ENCODE measurements around the gene OGT.
"Not testable (repeated sequence)": the region's sequence is repeated elsewhere in the genome, so short reads cannot be mapped to it uniquely, and the experiment has no call there.

Gene OGT

DNA sequence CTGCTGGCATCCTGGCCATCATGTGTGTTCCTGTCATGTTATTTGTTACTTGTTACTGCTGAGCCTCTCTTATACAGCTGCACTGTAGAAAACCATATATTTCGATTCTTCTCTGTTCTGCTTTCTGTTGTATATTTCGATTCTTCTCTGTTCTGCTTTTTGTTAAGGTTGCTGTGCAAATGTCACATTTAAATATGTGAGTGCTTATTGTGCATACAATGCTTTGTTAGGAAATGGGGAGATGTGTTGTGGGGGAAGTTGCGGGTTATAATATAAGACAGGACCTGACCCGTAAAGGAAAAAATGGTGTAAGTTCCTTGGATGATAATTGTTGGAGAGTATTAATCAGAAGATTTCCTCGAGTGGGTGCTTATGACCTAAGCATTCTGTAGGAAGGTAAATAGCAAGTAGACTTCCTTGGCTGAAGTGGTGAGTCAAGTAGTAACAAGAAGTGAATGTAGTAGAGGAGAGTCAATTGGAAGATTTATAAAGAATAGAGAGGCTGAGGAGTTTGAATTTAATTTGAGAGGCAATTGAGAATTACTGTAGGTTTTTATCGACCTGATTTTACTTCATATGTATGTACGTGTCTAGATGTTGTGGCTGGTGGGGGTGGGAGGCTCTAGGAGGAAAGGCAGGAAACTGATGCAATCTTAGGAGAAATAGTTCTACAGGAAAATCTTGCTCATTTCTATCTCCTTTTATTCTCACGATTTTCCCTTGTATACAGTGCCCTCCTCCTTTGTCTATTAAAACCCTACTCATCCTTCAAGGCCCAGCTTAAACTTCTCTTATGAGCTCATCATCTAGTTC, 8.5 kb downstream of the OGT start:
- DNase-seq = no peak

- no peak for DNase-seq
These were observed 9.5 kb downstream of the OGT start for GRCh38 chrX:71542411-71542810.

DNA sequence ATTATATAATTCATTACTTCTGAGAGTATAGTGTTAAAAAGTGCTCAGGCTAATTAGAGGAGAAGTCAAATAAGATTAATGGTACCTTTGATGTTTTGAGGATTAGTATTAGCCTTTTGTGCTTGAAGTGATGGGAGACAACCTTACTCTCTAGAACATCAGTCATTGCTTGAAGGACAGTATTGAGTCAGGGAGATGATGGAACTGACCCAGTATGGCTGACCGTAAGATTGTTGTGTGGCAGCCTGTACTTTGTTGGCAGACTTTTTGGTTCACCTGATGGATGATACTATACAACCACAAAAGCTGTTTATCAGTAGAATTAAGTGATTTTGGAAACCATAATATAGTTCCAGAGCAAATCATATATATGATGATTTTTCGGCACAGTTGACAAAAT, 9.9 kb downstream of the OGT start:
- no peak for DNase-seq

DNA sequence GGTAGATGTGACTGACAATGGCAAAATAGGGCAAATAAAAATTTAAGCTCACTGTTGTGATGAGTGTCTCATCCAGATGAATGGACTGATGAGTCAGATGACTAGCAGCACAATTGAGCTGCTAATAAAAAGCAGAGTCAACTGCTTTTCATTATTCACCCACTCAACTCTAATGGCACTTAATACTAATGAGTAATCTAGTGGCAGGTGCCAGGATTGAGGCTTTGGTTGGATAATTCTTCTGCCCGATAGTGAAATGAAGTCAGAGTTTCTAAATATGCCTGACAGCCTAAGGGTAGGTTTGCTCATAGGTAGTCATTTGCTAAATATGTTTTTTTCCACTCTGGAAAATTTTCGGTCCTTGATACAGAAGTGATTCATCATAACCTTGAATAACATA, 10.4 kb downstream of the OGT start:
- DNase-seq = no peak

DNA sequence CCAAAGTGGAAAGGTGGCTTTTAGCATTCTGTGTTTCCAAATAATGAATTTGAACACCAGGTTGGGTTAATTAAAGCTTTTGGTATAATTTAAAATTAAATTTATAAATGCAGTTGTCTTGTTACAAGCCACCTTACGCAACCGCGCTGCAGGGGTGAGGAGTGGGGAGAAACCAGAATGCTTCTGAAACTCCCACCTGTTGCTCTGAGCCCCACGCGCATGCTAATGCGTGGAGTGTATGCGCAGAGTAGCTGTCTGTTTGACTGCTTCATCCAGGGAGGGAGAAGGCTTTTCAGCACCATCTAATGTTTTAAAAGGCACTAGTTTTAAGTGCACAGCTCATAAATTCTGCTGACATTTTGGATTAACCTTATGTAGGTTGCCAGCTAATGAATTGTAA, 12.5 kb downstream of the OGT start:
- DNase-seq = no peak

- DNase-seq = no peak
These were observed 14.0 kb downstream of the OGT start for GRCh38 chrX:71546879-71547278.

DNA sequence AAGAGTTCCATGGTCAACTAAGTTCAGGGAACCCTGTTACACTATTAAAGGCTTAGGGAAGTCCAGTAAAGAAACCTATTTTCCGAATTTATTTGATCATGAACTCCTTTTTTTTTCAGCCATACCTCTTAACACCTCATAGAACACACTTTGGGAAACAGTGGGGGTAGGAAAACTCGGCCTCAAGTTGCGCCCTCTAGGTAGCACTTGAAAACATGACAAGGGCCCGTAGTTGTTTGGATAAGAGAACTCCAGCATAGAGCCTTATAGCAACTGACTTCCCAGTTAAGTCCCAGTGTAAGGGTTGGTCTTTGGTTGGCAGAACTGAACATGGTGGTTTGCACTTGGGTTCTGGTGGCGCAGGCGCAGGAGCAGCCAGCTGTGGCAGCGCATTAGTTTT, 14.4 kb downstream of the OGT start:
- DNase-seq = no peak

DNA sequence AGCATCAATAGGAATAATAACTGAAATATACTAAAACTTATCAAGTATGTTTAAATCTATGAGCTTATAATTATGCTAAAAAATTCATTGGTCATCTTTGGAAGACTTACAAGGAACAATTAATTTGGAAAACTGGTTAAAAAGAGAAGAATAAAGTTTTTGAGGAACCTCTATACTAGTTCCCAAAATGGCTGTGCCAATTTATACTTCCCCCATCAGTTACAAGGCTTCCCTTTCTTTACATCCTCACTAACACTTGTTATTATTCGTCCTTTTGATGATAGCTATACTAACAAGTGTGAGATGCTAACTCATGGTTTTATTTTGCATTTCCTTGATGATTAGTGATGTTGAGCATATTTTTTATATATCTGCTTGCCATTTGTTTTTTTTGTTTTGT, 17.1 kb downstream of the OGT start:
- DNase-seq = no peak

DNA sequence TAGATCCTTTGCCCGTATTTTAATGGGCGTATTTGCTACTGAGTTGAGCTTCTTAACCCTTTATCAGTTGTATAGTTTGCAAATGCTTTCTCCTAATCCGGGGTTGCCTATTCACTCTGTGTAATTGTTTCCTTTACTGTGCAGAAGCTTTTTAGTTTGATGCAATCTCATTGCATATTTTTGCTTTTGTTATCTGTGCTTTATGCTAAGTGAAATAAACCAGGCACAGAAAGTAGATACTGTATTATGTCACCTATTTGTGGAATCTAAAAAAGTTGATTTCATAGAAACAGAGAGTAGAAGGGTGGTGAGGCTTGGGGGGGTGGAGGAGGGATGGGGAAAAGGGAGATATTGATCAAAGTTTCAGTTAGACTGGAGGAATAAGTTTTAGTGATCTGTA, 17.7 kb downstream of the OGT start:
- no peak for DNase-seq

- DNase-seq = no peak
These were observed 23.1 kb downstream of the OGT start for GRCh38 chrX:71556036-71556435.

DNA sequence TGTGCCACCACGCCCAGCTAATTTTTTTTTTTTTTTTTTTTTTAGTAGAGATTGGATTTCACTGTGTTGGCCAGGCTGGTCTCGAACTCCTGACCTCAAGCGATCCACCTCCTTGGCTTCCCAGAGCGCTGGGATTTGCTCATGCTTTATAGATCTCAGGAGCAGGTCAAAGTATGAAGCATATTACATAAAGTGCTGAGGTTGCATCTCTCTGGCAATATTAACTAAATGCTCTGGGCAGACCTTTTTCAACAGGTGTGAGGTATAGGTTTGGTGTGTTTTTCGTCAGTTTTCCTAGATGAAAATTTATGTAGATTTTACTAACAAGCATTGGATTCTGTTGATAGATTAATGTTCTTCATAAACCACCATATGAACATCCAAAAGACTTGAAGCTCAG, 26.0 kb downstream of the OGT start:
- DNase-seq = no peak

DNA sequence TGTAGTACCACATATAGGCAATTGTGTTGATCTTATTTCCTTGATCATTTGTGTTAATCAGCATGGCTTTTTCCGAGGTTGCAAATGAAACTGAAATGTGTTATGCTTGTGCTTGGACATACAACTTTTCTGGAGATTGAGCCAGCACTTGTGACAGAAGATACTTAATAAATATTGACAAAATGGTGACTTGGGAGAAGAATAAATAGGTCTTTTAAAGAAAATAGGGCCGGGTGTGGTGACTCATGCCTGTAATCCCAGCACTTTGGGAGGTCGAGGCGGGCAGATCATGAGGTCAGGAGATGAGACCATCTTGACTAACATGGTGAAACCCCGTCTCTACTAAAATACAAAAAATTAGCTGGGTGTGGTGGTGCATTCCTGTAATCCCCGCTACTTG, 26.9 kb downstream of the OGT start:
- not testable (repeated sequence) for DNase-seq

- no peak for DNase-seq
These were observed 31.0 kb downstream of the OGT start for GRCh38 chrX:71563921-71564320.

DNA sequence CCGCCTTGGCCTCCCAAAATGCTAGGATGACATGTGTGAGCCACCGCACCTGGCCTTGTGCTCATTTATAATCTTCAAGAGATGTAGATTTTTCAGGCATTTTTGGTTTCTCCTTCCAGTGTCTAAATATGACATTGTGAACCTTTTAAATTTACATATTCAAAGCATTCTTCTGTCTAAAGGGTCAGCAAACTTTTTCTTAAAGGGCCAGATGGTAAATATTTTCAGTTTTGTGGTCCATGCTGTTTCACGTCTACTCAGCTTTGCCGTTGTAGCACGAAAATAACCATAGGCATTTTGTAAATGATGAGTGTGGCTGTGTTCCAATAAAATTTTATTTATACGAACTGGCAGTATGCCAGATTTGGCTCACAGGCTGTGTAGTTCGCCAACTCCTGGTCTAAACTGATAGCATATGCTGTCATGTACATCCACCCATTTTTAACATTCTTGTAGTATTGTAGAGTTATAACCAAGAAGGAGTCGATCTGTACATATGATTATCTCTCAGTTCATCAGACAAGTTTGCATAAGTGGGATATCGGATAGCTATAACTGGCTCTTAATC, 32.7 kb downstream of the OGT start:
- no peak for DNase-seq

- DNase-seq = not testable (repeated sequence)
These were observed 38.5 kb downstream of the OGT start for GRCh38 chrX:71571390-71571789.

- no peak for DNase-seq
These were observed 40.7 kb downstream of the OGT start for GRCh38 chrX:71573590-71573989.

GRCh38 chrX:71577682-71578081, 44.8 kb downstream of the OGT start:
- DNase-seq = no peak

GRCh38 chrX:71578253-71579135, 45.6 kb downstream of the OGT start, which contains the start of gene GCNA:
TSS of gene GCNA (plus strand) at chrX:71578437. CDS start at chrX:71580822, 2,385 bp downstream.
- DNase-seq = no peak

DNA sequence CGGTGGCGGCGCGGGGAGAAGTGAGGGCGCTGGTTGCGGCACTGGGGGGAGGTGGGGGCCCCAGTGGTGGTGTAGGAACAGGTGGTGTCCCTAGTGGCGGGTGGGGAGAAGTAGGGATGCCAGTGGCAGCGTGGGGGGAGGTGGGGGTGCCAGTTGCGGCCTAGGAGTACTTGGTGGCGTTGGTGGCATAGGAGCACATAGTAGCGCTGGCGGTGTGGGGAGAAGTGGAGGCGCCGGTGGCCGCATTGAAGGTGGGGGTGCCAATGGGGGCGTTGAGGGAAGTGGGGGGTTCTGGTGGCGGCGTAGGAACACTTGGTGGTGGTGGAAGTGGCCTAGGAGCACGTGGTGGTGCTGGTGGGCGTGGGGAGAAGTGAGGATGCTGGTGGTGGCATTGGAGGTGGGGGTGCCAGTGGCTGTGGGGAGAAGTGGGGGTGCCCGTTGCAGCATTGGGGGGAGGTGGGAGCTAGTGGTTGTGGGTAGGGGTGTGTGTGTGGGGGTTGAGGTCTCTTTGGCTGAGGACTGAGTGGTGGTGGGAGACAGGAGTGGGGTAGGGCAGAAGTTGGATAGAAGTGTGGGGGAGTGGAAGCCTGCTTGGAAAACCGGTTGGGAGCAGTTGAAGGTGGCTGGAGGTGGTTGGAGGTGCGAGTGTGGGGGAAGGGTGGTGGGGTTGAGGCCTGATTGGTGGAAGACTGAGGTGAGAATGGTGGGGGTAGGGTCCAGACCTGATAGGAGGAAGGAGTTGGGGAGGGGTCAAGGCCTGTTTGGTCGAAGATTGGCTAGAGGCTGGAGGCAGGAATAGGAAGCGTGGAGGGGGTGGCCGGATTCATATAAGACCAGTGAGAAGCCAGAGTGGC, 46.5 kb downstream of the OGT start:
- no peak for DNase-seq

- no peak for DNase-seq
These were observed 47.1 kb downstream of the OGT start for GRCh38 chrX:71579990-71580380.

- no peak for DNase-seq
These were observed 48.3 kb downstream of the OGT start for GRCh38 chrX:71581210-71581609.

DNA sequence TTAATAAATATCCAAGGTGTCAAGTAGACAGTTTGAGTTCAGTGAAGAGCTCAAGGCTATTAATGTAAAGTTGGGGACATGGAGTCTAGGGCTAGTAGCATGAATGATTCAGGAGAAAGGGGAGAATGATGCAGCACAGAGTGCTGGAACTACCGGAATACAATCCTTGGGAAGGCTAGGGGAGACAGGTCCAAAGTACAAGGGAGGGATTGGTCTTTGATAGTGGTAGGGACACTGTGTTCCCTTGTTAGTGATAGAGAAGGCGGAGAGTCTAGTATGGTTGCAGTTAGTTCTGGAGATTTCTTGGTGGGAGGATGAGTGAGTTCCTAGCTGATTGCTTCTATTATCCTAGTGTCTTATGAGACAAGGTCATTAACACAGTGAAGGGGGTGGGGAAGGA, 54.0 kb downstream of the OGT start:
- no peak for DNase-seq

GRCh38 chrX:71593210-71593609, 60.3 kb downstream of the OGT start:
- not testable (repeated sequence) for DNase-seq

Data from NCI-H2107 (cell line).